Measurements from ENCODE around the gene KCTD16.

DNA sequence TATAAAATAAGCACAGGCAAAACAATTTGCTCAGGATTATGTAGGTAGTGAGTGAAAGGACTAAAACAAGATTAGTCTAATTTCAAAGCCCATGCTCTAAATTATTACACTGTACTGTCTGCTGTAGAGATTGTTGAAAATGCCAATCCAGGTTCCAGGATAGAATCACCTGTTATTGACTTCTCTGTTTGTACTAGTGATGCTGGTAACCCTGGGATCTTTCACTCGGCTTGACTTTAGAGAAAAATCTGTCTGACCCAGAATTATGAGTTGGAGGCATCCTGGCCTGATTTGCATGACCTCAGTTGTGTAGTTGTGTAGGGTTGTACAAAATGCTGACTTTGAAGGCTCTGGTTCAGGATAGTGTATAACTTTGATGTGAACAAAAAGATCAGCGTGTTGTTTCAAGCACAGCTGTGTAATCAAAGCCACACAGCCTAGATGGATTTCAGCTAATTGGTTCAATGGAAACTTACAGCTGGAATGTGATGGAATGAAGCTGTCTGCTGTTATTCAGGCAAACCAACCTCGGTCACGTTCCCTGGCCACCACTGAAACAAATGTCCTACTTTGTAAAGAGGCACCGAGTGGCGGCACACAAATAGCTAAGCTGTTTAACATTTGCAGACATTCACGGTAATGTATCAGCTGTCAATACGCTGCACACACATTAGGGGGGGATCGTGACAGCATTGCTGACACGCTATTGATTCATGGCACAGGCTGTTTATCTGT is 340.3 kb downstream of the KCTD16 start:
- TF ChIP-seq CTCF (optimal IDR thresholded peaks at IDR 0.05 in 1 of 3, IDR thresholded peaks at IDR 0.05 in 1 of 3, conservative IDR thresholded peaks at IDR 0.05 in 1 of 3; ENCODE audit: extremely low read depth in 1 of 3, insufficient read depth in 2 of 3, low read length in 3 of 3) (no peak), EZH2 (IDR thresholded peaks at IDR 0.05; ENCODE audit: low read length) (no peak)
